GM12872 (cell line): ENCODE data around the gene SLC25A53.

Experiments
- CTCF ChIP-seq: IDR thresholded peaks from 3 replicates; pipeline ENCODE4 v1.5.1; 2011; ENCODE audit warnings: low read depth, mild to moderate bottlenecking, low read length, moderate library complexity; ENCODE audit not compliant: insufficient read depth

The SLC25A53 gene

GRCh38 chrX:104105330-104106262, 51.2 kb downstream of the SLC25A53 start:
- TF ChIP-seq CTCF: no peak

GRCh38 chrX:104104676-104105075, 52.1 kb downstream of the SLC25A53 start:
- TF ChIP-seq CTCF: no peak

- TF ChIP-seq CTCF: no peak
Measured at GRCh38 chrX:104098919-104099318, 57.9 kb downstream of the SLC25A53 start.

GRCh38 chrX:104098151-104098808, 58.5 kb downstream of the SLC25A53 start:
- TF ChIP-seq CTCF: peak; percentile 53; the same call in 2 of the 3 replicates

- TF ChIP-seq CTCF: no peak
Measured at GRCh38 chrX:104085919-104086318, 70.9 kb downstream of the SLC25A53 start.

- TF ChIP-seq CTCF: no peak
Measured at GRCh38 chrX:104085477-104085876, 71.3 kb downstream of the SLC25A53 start.

GRCh38 chrX:104084534-104085277, 72.1 kb downstream of the SLC25A53 start:
- TF ChIP-seq CTCF: no peak
